Mesothelial cell of epicardium (in vitro differentiated cells): ENCODE results near the gene KRT26. TPM values are rescaled to one million over a fixed set of nuclear protein-coding genes. Genes with fewer than 3 reads are reported as not detected.

ENCODE experiments used
- DNase-seq, 2 experiments: peaks; one replicate each; pipeline ENCODE4 v3.0.0; 2021; ENCODE audit warnings: low spot score in 2 of 2; ENCODE audit not compliant: unreplicated experiment in 2 of 2
- H3K27ac Mint-ChIP-seq: 2 replicates; pipeline ENCODE4 v1.8.0; 2021; ENCODE audit warnings: mixed read lengths
- H3K27me3 Mint-ChIP-seq: 2 replicates; pipeline ENCODE4 v1.8.0; 2021; ENCODE audit warnings: low read depth, mixed read lengths
- H3K36me3 Mint-ChIP-seq: 2 replicates; pipeline ENCODE4 v1.8.0; 2021; ENCODE audit warnings: mixed read lengths
- H3K4me1 Mint-ChIP-seq: 2 replicates; pipeline ENCODE4 v1.8.0; 2021; ENCODE audit warnings: mixed read lengths
- H3K4me3 Mint-ChIP-seq: 2 replicates; pipeline ENCODE4 v1.8.0; 2021; ENCODE audit warnings: mild to moderate bottlenecking, moderate library complexity, mixed read lengths
- H3K9me3 Mint-ChIP-seq: 2 replicates; pipeline ENCODE4 v1.8.0; 2021; ENCODE audit warnings: mixed read lengths
- total RNA-seq: library from RNA; stranded (reverse); gene quantifications from 3 replicates; pipeline ENCODE4 v1.2.1, GENCODE V29; 2021
- TF ChIP-seq, protein P1 (sequence below): fragments of 200-600 bp; sonication (generic); IDR thresholded peaks from one replicate; pipeline ENCODE4 v1.5.0; 2021; ENCODE audit warnings: antibody characterized with exemption; ENCODE audit not compliant: unreplicated experiment

Gene KRT26
- total RNA-seq, 1 donor from 2014 or later, result not detected

DNA sequence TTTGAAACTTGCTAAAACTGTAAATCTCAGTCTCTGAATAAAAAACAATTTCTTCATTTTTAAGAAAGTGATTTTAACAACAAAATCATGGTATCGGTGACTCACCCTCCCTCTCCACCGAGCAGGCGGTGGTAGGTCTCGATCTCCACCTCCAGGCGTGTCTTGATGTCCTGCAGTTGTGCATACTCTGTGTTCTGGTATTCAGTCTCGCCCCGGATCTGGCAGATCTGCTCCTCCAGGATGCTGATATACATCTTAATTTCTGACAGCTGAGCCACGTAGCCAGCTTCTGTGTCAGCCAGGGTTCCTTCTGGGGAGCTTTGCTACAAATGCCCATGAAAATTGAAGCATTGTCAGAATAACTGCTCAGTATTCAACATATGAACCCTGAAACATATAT is 53.1 kb downstream of the KRT26 start:
- DNase-seq, result no peak
- Mint-ChIP-seq H3K9me3 (peaks cover 4% of the 10 kb centered on the region), H3K4me1 (peaks cover 13% of the 10 kb centered on the region), H3K36me3 (no peaks in the 10 kb centered on the region), H3K27me3 (peaks cover 10% of the 10 kb centered on the region), H3K27ac (no peak overlapping the region), H3K4me3 (no peak overlapping the region)
- TF ChIP-seq, protein P1, sequence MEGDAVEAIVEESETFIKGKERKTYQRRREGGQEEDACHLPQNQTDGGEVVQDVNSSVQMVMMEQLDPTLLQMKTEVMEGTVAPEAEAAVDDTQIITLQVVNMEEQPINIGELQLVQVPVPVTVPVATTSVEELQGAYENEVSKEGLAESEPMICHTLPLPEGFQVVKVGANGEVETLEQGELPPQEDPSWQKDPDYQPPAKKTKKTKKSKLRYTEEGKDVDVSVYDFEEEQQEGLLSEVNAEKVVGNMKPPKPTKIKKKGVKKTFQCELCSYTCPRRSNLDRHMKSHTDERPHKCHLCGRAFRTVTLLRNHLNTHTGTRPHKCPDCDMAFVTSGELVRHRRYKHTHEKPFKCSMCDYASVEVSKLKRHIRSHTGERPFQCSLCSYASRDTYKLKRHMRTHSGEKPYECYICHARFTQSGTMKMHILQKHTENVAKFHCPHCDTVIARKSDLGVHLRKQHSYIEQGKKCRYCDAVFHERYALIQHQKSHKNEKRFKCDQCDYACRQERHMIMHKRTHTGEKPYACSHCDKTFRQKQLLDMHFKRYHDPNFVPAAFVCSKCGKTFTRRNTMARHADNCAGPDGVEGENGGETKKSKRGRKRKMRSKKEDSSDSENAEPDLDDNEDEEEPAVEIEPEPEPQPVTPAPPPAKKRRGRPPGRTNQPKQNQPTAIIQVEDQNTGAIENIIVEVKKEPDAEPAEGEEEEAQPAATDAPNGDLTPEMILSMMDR, result no peak

DNA sequence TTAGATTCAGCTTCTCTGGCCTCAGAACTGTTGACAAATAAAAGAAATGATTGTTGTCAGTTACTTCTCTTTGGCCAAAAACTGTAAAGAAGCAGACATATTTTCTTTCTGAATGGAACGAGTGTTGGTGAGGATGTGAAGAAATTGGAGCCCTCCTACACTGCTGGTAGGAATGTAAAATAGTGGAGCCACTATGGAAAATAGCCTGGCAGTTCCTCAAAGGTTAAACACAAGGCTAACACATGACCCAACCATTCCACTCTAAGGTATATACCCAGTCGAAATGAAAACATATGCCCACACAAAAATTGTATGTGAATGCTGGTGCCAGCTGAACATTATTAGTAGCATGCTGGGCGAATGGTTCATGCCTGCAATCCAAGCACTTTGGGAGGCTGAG is 54.2 kb downstream of the KRT26 start:
- no peaks in the 10 kb centered on the region for H3K36me3 Mint-ChIP-seq
- peaks cover 4% of the 10 kb centered on the region for H3K9me3 Mint-ChIP-seq
- H3K27me3 Mint-ChIP-seq, result peaks cover 5% of the 10 kb centered on the region
- DNase-seq, result no peak
- H3K4me3 Mint-ChIP-seq, result no peak overlapping the region
- TF ChIP-seq, protein P1, result no peak
- peaks cover 13% of the 10 kb centered on the region for H3K4me1 Mint-ChIP-seq
- no peak overlapping the region for H3K27ac Mint-ChIP-seq

Other genes starting within 250 kb of the KRT26 start
- 0.09 TPM in 1 of 3 replicates, not detected in the others for gene CCR7, start 206.7 kb downstream of the KRT26 start, total RNA-seq
- 162 to 163 TPM (median 162 TPM) in 3 replicates for gene SMARCE1, start 124.4 kb downstream of the KRT26 start, total RNA-seq
- gene KRT222, start 107.0 kb downstream of the KRT26 start, total RNA-seq, result not detected in 3 replicates
- not detected in 3 replicates for gene KRT24, start 68.4 kb downstream of the KRT26 start, total RNA-seq
- not detected in 3 replicates for gene KRT25, start 16.9 kb downstream of the KRT26 start, total RNA-seq
- gene KRT27, start 10.3 kb upstream of the KRT26 start, total RNA-seq, result not detected in 3 replicates
- not detected in 3 replicates for gene KRT28, start 27.8 kb upstream of the KRT26 start, total RNA-seq
- 39.0 to 43.6 TPM (median 39.5 TPM) in 3 replicates for gene KRT10, start 50.4 kb upstream of the KRT26 start, total RNA-seq
- not detected in 3 replicates for gene KRT12, start 95.0 kb upstream of the KRT26 start, total RNA-seq
- not detected in 3 replicates for gene KRT20, start 113.0 kb upstream of the KRT26 start, total RNA-seq
- gene KRT23, start 165.4 kb upstream of the KRT26 start, total RNA-seq, result 2.3 to 2.8 TPM (median 2.6 TPM) in 3 replicates
- not detected in 3 replicates for gene KRT39, start 194.7 kb upstream of the KRT26 start, total RNA-seq
- 0.16 TPM in 1 of 3 replicates, not detected in the others for gene KRT40, start 212.1 kb upstream of the KRT26 start, total RNA-seq
- gene KRTAP3-3, start 222.0 kb upstream of the KRT26 start, total RNA-seq, result not detected in 3 replicates
- not detected in 3 replicates for gene KRTAP3-2, start 227.7 kb upstream of the KRT26 start, total RNA-seq
- 0.41 to 1.3 TPM (median 0.95 TPM) in 3 replicates for gene KRTAP3-1, start 236.9 kb upstream of the KRT26 start, total RNA-seq